Psoas muscle (tissue), 8 donors: ENCODE data around the gene EEFSEC. TPM values are rescaled to one million over a fixed set of nuclear protein-coding genes. Genes with fewer than 3 reads are reported as not detected.
A peak's percentile ranks its signal among the peaks of the same experiment; 100 is the strongest.

Experiments
- ATAC-seq, 4 donors: fragments of 200-7000 bp; cut with Tn5 transposase; one replicate each; pipeline ENCODE4 v1.9.1; 2020; ENCODE audit warnings: moderate library complexity in 3 of 4, mild to moderate bottlenecking in 2 of 4
- DNase-seq, 2 donors: peaks; one replicate each; pipeline ENCODE4 v3.0.0-alpha.2; 2020
- H3K27ac ChIP-seq: fragments of 200-600 bp; one replicate; pipeline ENCODE4 v1.8.0; 2022
- H3K27me3 ChIP-seq, 3 donors: fragments of 200-600 bp in 1 of 3; one replicate each; pipeline versions ENCODE4 v1.6.1 to v1.8.0; 2013 to 2022; ENCODE audit warnings: low read length in 2 of 3, mild to moderate bottlenecking in 2 of 3, moderate library complexity in 1 of 3; ENCODE audit not compliant: insufficient read depth in 3 of 3
- H3K36me3 ChIP-seq, 2 donors: fragments of 200-600 bp in 1 of 2; one replicate each; pipeline versions ENCODE4 v1.6.1 to v1.8.0; 2013 to 2022; ENCODE audit warnings: low read depth in 1 of 2, mild to moderate bottlenecking in 1 of 2, moderate library complexity in 1 of 2; ENCODE audit not compliant: insufficient read depth in 1 of 2
- H3K4me1 ChIP-seq: fragments of 200-600 bp; one replicate; pipeline ENCODE4 v1.8.0; 2022
- H3K4me3 ChIP-seq: fragments of 200-600 bp; one replicate; pipeline ENCODE4 v1.8.0; 2022; ENCODE audit warnings: mild to moderate bottlenecking
- H3K9me3 ChIP-seq: fragments of 200-600 bp; one replicate; pipeline ENCODE4 v1.8.0; 2022
- CTCF ChIP-seq: fragments of 200-600 bp; IDR thresholded peaks from one replicate; pipeline ENCODE4 v1.8.0; 2022; ENCODE audit warnings: antibody characterized with exemption
- WGBS, 3 donors: extraction: QIAGEN DNeasy Blood & Tissue Kit; methylation state at CpG; one replicate each; pipeline versions ENCODE4 v1.1.6 to v1.1.7; 2013; 5-methylcytosine and 5-hydroxymethylcytosine counted together
- intact Hi-C, 2 donors: fragments of 100-400 bp; cut with DNase I; formaldehyde crosslinking; loops; one replicate each; pipeline versions ENCODE4 v1.11.0 to v1.14.2; 2022
- polyA plus RNA-seq, 3 donors: library from polyadenylated mRNA; stranded (reverse); fragments of 200-250 nt; gene quantifications; one replicate each; pipeline ENCODE4 v1.2.3, GENCODE V29; 2013
- total RNA-seq, 4 donors: library from RNA; stranded (reverse); fragmentation: NEBNext Ultra II Directional in 2 of 4; extraction: Animal tissue kit (Norgen Biotek cat#: 25700) in 2 of 4; gene quantifications; one replicate each; pipeline versions ENCODE4 v1.2.1 to v1.2.4, GENCODE V29; 2021 to 2023
- donor health status: healthy with polysubstance abuse.
- donor health status: DM: no; HTN: no; CAD: no; lungs with moderate emphysema.
- donor health status: Bipolar disorder and iron deficiency.
- donor health status: healthy.
- donor health status: DM: yes; HTN: yes; CAD: no.
- donor health status: DM: no; HTN: no; CAD: no.
- donor health status: DM: no; HTN: no; CAD: no.
- donor health status: DM: yes; HTN: yes; CAD: no.

Gene EEFSEC
- total and polyA plus RNA-seq, 7 donors = 10.7 to 18.9 (median 14.0) TPM

- H3K9me3 ChIP-seq = no peaks in the 10 kb centered on the region
- ATAC-seq (peak in 1 of 4 donors; percentile 22), DNase-seq (no peak)
- intact Hi-C loops = no loop called here
- H3K27ac ChIP-seq = no peak overlapping the region
- H3K4me3 ChIP-seq = no peak overlapping the region
- no peak for TF ChIP-seq CTCF
- H3K27me3 ChIP-seq = no peaks in the 10 kb centered on the region
- H3K36me3 ChIP-seq = no peaks in the 10 kb centered on the region
- H3K4me1 ChIP-seq = peaks cover 3% of the 10 kb centered on the region
- WGBS, 3 donors = 35 to 46% (median 36%) methylated on average over 5 of the region's 5 CpGs
Measured at GRCh38 chr3:128311441-128311844, 158.2 kb downstream of the EEFSEC start.

- H3K4me1 ChIP-seq = peaks cover 3% of the 10 kb centered on the region
- TF ChIP-seq CTCF = no peak
- intact Hi-C loops = no loop called here
- H3K27me3 ChIP-seq = no peaks in the 10 kb centered on the region
- 96 to 98% (median 98%) methylated on average over 10 of the region's 10 CpGs for WGBS, 3 donors
- H3K27ac ChIP-seq = no peak overlapping the region
- DNase-seq (no peak), ATAC-seq (no peak)
- no peaks in the 10 kb centered on the region for H3K36me3 ChIP-seq
- no peak overlapping the region for H3K4me3 ChIP-seq
- H3K9me3 ChIP-seq = no peaks in the 10 kb centered on the region
Measured at GRCh38 chr3:128312271-128312670, 159.0 kb downstream of the EEFSEC start.

- Histone ChIP-seq H3K27me3 (no peaks in the 10 kb centered on the region), H3K36me3 (no peaks in the 10 kb centered on the region), H3K9me3 (no peaks in the 10 kb centered on the region), H3K4me3 (no peak overlapping the region), H3K4me1 (peaks cover 3% of the 10 kb centered on the region), H3K27ac (no peak overlapping the region)
- intact Hi-C loops = no loop called here
- no peak for ATAC-seq
- DNase-seq = no peak
- no peak for TF ChIP-seq CTCF
- WGBS, 3 donors = 84 to 89% (median 88%) methylated on average over 5 of the region's 5 CpGs
Measured at GRCh38 chr3:128313071-128313725, 159.9 kb downstream of the EEFSEC start.

- Histone ChIP-seq H3K27me3 (no peaks in the 10 kb centered on the region), H3K9me3 (no peaks in the 10 kb centered on the region), H3K4me1 (peaks cover 2% of the 10 kb centered on the region), H3K4me3 (no peak overlapping the region), H3K36me3 (no peaks in the 10 kb centered on the region), H3K27ac (no peak overlapping the region)
- no peak for TF ChIP-seq CTCF
- intact Hi-C loops = no loop called here
- 48 to 79% (median 65%) methylated on average over 2 of the region's 2 CpGs for WGBS, 3 donors
- ATAC-seq = no peak
- DNase-seq = no peak
Measured at GRCh38 chr3:128313935-128314334, 160.7 kb downstream of the EEFSEC start.

GRCh38 chr3:128315313-128315712 is 162.0 kb downstream of the EEFSEC start:
- Histone ChIP-seq H3K36me3 (peaks cover 0 to 4% of the 10 kb centered on the region in 2 donors), H3K27me3 (no peaks in the 10 kb centered on the region), H3K4me1 (no peaks in the 10 kb centered on the region), H3K27ac (no peak overlapping the region), H3K4me3 (no peak overlapping the region), H3K9me3 (no peaks in the 10 kb centered on the region)
- WGBS, 3 donors = 94 to 100% (median 96%) methylated on average over 2 of the region's 2 CpGs
- ATAC-seq (no peak), DNase-seq (no peak)
- intact Hi-C loops = no loop called here
- no peak for TF ChIP-seq CTCF
